Measurements from ENCODE around the gene NELL2.

- TF ChIP-seq, protein P1, sequence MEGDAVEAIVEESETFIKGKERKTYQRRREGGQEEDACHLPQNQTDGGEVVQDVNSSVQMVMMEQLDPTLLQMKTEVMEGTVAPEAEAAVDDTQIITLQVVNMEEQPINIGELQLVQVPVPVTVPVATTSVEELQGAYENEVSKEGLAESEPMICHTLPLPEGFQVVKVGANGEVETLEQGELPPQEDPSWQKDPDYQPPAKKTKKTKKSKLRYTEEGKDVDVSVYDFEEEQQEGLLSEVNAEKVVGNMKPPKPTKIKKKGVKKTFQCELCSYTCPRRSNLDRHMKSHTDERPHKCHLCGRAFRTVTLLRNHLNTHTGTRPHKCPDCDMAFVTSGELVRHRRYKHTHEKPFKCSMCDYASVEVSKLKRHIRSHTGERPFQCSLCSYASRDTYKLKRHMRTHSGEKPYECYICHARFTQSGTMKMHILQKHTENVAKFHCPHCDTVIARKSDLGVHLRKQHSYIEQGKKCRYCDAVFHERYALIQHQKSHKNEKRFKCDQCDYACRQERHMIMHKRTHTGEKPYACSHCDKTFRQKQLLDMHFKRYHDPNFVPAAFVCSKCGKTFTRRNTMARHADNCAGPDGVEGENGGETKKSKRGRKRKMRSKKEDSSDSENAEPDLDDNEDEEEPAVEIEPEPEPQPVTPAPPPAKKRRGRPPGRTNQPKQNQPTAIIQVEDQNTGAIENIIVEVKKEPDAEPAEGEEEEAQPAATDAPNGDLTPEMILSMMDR (IDR thresholded peaks at IDR 0.05), result no peak
- TF ChIP-seq POLR2A (IDR thresholded peaks at IDR 0.05; ENCODE audit: low read depth), result no peak
- no peak for TF ChIP-seq EP300 (IDR thresholded peaks at IDR 0.05)
These were observed 294.4 kb downstream of the NELL2 start for GRCh38 chr12:44581642-44582242.

All from esophagus muscularis mucosa (tissue), 4 donors.